Testis (tissue), 3 donors: ENCODE measurements around the gene AMZ1. TPM values are rescaled to one million over a fixed set of nuclear protein-coding genes. Genes with fewer than 3 reads are reported as not detected.

Experiments used
- DNase-seq: peaks from one replicate; pipeline ENCODE4 v3.0.0-alpha.2; 2019
- H3K27ac ChIP-seq, 2 donors: fragments of 200-600 bp; sonication (generic); one replicate each; pipeline ENCODE4 v1.5.1; 2019
- H3K27me3 ChIP-seq: fragments of 200-600 bp; sonication (generic); one replicate; pipeline ENCODE4 v1.5.1; 2019
- H3K36me3 ChIP-seq: fragments of 200-600 bp; sonication (generic); one replicate; pipeline ENCODE4 v1.5.1; 2017; ENCODE audit warnings: low read depth; ENCODE audit errors: missing control alignments
- H3K4me1 ChIP-seq: fragments of 200-600 bp; sonication (generic); one replicate; pipeline ENCODE4 v1.5.1; 2019
- H3K4me3 ChIP-seq, 2 donors: fragments of 200-600 bp; sonication (generic); one replicate each; pipeline ENCODE4 v1.5.1; 2017 to 2019
- H3K9me3 ChIP-seq: fragments of 200-600 bp; sonication (generic); one replicate; pipeline ENCODE4 v1.5.1; 2017
- POLR2A ChIP-seq: fragments of 450-650 bp; IDR thresholded peaks from one replicate; pipeline ENCODE4 v1.6.1; 2017; ENCODE audit warnings: antibody characterized with exemption, mild to moderate bottlenecking, moderate library complexity
- WGBS, 2 donors: methylation state at CpG; one replicate each; pipeline ENCODE4 v1.1.5; 2018; 5-methylcytosine and 5-hydroxymethylcytosine counted together
- intact Hi-C: fragments of 100-400 bp; cut with DNase I; formaldehyde crosslinking; loops from one replicate; pipeline ENCODE4 v1.15.1; 2023; ENCODE audit warnings: low total_unique reads
- polyA plus RNA-seq: library from polyadenylated mRNA; stranded (reverse); fragments of 350-450 nt; fragmentation: Illumina TruSeq; extraction: RNeasy Lipid Tissue Mini Kit (QIAGEN cat#74804); gene quantifications from one replicate; pipeline ENCODE4 v1.2.3, GENCODE V29; 2014; ENCODE audit warnings: low read depth, low replicate concordance; ENCODE audit not compliant: insufficient read depth
- total RNA-seq, 2 donors: library from RNA; depleted of rRNA; stranded (reverse); fragments of >200 nt; gene quantifications; one replicate each; pipeline ENCODE4 v1.2.3, GENCODE V29; 2016
- TF ChIP-seq, protein P1 (sequence below), 3 experiments: fragments of 450-650 bp in 2 of 3; fragments of 200-600 bp in 1 of 3; sonication (generic) in 1 of 3; IDR thresholded peaks; one replicate each; pipeline ENCODE4 v1.5.1; 2016 to 2019; ENCODE audit warnings: antibody characterized with exemption in 3 of 3, mild to moderate bottlenecking in 2 of 3, moderate library complexity in 1 of 3

AMZ1 gene
- total and polyA plus RNA-seq, 3 donors from 2014 or later: 1.1 to 3.2 (median 2.7) TPM

DNA sequence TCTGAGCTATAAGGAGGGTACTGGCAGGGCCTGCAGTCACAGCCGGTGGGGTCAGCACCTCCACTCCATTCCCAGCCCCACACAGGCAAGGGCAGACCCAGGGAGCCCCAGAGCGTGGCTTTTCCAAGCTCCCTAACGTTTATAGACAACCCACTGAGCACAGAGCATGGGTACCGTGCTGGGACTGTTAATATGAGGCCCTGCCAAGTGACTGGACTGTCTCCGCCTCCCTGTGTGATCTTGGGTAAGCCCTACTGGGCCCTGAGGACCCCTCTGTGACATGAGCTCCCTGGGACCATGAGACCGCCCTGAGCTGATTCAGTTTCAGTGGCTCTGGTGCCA, 43.8 kb upstream of the AMZ1 start:
- intact Hi-C loops: no loop called here
- Histone ChIP-seq H3K4me3 (no peak overlapping the region), H3K9me3 (no peaks in the 10 kb centered on the region), H3K36me3 (no peaks in the 10 kb centered on the region), H3K27ac (no peak overlapping the region), H3K27me3 (no peaks in the 10 kb centered on the region), H3K4me1 (peaks cover 24% of the 10 kb centered on the region)
- TF ChIP-seq, protein P1, sequence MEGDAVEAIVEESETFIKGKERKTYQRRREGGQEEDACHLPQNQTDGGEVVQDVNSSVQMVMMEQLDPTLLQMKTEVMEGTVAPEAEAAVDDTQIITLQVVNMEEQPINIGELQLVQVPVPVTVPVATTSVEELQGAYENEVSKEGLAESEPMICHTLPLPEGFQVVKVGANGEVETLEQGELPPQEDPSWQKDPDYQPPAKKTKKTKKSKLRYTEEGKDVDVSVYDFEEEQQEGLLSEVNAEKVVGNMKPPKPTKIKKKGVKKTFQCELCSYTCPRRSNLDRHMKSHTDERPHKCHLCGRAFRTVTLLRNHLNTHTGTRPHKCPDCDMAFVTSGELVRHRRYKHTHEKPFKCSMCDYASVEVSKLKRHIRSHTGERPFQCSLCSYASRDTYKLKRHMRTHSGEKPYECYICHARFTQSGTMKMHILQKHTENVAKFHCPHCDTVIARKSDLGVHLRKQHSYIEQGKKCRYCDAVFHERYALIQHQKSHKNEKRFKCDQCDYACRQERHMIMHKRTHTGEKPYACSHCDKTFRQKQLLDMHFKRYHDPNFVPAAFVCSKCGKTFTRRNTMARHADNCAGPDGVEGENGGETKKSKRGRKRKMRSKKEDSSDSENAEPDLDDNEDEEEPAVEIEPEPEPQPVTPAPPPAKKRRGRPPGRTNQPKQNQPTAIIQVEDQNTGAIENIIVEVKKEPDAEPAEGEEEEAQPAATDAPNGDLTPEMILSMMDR (IDR thresholded peaks at IDR 0.05): no peak
- no peak for TF ChIP-seq POLR2A
- DNase-seq: no peak
- 78% methylated on average over 6 of the region's 6 CpGs; no CpG with 5 or more reads in 1 of the 2 donors for WGBS, 2 donors

GRCh38 chr7:2644562-2645273, 43.3 kb upstream of the AMZ1 start:
- intact Hi-C loops: no loop called here
- Histone ChIP-seq H3K27me3 (no peaks in the 10 kb centered on the region), H3K4me3 (no peak overlapping the region), H3K36me3 (no peaks in the 10 kb centered on the region), H3K9me3 (no peaks in the 10 kb centered on the region), H3K4me1 (peaks cover 19% of the 10 kb centered on the region), H3K27ac (no peak overlapping the region)
- DNase-seq: no peak
- WGBS, 2 donors: 85% methylated on average over 15 of the region's 18 CpGs; no CpG with 5 or more reads in 1 of the 2 donors
- TF ChIP-seq, protein P1 (IDR thresholded peaks at IDR 0.05): no peak
- TF ChIP-seq POLR2A: no peak

GRCh38 chr7:2645274-2645868, 42.6 kb upstream of the AMZ1 start:
- TF ChIP-seq, protein P1 (IDR thresholded peaks at IDR 0.05): no peak
- TF ChIP-seq POLR2A: no peak
- Histone ChIP-seq H3K9me3 (no peaks in the 10 kb centered on the region), H3K4me1 (peaks cover 16% of the 10 kb centered on the region), H3K36me3 (no peaks in the 10 kb centered on the region), H3K27ac (no peak overlapping the region), H3K4me3 (no peak overlapping the region), H3K27me3 (no peaks in the 10 kb centered on the region)
- DNase-seq: no peak
- intact Hi-C loops: no loop called here
- 77 to 81% methylated on average over 7 to 14 of the region's 14 CpGs for WGBS, 2 donors

DNA sequence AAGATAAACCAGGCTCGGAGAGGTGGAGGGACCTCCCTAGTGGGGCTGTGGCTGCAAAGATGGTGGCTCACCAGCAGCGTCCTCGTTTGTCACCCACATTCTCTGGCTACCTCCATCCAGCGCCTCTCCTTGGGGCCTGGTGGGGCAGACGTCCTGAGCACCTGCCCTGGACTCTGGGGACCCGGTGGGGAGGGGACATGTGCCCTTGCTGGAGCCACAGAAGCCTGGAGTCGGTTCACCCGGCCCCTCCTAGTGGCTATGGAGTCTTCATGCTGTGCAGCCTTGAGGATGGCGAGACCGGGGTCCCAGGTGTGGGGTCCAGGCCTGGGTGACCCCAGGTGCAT, 41.7 kb upstream of the AMZ1 start:
- TF ChIP-seq, protein P1 (IDR thresholded peaks at IDR 0.05): no peak
- Histone ChIP-seq H3K9me3 (no peaks in the 10 kb centered on the region), H3K27ac (no peak overlapping the region), H3K4me1 (peaks cover 7% of the 10 kb centered on the region), H3K36me3 (no peaks in the 10 kb centered on the region), H3K27me3 (no peaks in the 10 kb centered on the region), H3K4me3 (no peak overlapping the region)
- WGBS, 2 donors: 89 to 92% methylated on average over 6 to 10 of the region's 10 CpGs
- DNase-seq: no peak
- intact Hi-C loops: no loop called here
